ENCODE data around the gene DTX1.

DNA sequence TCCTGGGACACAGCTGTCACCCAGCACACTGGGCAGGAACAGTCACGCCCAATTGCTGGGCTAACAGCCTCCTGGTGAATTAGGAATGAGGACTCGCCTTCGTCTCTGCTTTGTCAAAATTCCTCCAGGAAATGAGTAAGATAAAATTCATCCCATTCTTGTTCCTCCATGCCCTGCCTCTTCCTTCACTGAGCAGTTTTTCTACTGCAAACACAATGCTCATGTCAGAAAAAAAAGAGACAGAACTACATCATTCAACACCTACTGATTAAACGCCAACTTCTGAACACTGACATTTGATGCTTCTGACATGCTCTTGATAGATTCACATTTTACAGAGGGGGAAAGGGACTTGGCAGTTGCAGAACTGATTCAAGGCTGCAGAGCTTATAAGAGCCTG is 37.5 kb upstream of the DTX1 start:
- TF ChIP-seq, protein P1, sequence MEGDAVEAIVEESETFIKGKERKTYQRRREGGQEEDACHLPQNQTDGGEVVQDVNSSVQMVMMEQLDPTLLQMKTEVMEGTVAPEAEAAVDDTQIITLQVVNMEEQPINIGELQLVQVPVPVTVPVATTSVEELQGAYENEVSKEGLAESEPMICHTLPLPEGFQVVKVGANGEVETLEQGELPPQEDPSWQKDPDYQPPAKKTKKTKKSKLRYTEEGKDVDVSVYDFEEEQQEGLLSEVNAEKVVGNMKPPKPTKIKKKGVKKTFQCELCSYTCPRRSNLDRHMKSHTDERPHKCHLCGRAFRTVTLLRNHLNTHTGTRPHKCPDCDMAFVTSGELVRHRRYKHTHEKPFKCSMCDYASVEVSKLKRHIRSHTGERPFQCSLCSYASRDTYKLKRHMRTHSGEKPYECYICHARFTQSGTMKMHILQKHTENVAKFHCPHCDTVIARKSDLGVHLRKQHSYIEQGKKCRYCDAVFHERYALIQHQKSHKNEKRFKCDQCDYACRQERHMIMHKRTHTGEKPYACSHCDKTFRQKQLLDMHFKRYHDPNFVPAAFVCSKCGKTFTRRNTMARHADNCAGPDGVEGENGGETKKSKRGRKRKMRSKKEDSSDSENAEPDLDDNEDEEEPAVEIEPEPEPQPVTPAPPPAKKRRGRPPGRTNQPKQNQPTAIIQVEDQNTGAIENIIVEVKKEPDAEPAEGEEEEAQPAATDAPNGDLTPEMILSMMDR (IDR thresholded peaks at IDR 0.05 in 4 of 5, conservative IDR thresholded peaks at IDR 0.05 in 1 of 5): no peak
- TF ChIP-seq POLR2A (IDR thresholded peaks at IDR 0.05): no peak
